Endothelial cell of umbilical vein (primary cell): ENCODE data around the gene CCL2. TPM values are rescaled to one million over a fixed set of nuclear protein-coding genes. Genes with fewer than 3 reads are reported as not detected.
A peak's percentile ranks its signal among the peaks of the same experiment; 100 is the strongest.

Experiments
- BruUV-seq: library from RNA; stranded (reverse); fragments of 400-500 nt; replicated peaks from 2 replicates; lab custom pipeline; 2021; lab: Mats Ljungman, UMichigan
- CTCF ChIA-PET: fragments of 300-600, 350-600 bp; sonication (Branson Sonifier 250); formaldehyde crosslinking; loops from one replicate; lab custom pipeline; 2021; ENCODE audit warnings: antibody characterized with exemption, inconsistent platforms; lab: Charles Lee
- POLR2A ChIA-PET: fragments of 300-600, 350-600 bp; sonication (Branson Sonifier 250); formaldehyde crosslinking; loops from one replicate; lab custom pipeline; 2021; ENCODE audit warnings: antibody characterized with exemption, inconsistent platforms; lab: Charles Lee
- DNase-seq: peaks from one replicate; pipeline ENCODE4 v3.0.0-alpha.2; 2011; ENCODE audit warnings: low read depth, low spot score
- FAIRE-seq: peaks from 2 replicates; lab custom pipeline; 2011; peaks lifted over from hg19 to GRCh38; lab: Jason Lieb, UNC
- H2AFZ ChIP-seq: 2 replicates; pipeline ENCODE4 v1.6.0; 2012; ENCODE audit warnings: low read depth, low read length, control low read depth, inconsistent platforms
- H3K27ac ChIP-seq: 2 replicates; pipeline ENCODE4 v1.5.1; 2011; ENCODE audit warnings: low read depth, mild to moderate bottlenecking, control low read depth, low read length, moderate library complexity; ENCODE audit not compliant: insufficient read depth
- H3K27me3 ChIP-seq, 2 experiments: 2 replicates each; pipeline versions ENCODE4 v1.6.0 to v1.6.1; 2011; ENCODE audit warnings: low read length in 2 of 2, mixed read lengths in 1 of 2; ENCODE audit not compliant: control insufficient read depth in 2 of 2, insufficient read depth in 2 of 2
- H3K36me3 ChIP-seq, 2 experiments: 2 replicates in 1 of 2; 3 replicates in 1 of 2; pipeline ENCODE4 v1.5.1; 2011; ENCODE audit warnings: low read length in 2 of 2, mild to moderate bottlenecking in 1 of 2, moderate library complexity in 1 of 2; ENCODE audit not compliant: control insufficient read depth in 2 of 2, insufficient read depth in 2 of 2; ENCODE audit errors: extremely low read depth in 1 of 2
- H3K4me1 ChIP-seq: 3 replicates; pipeline ENCODE4 v1.5.1; 2011; ENCODE audit warnings: mild to moderate bottlenecking, low read length; ENCODE audit not compliant: control insufficient read depth, insufficient read depth; ENCODE audit errors: extremely low read depth
- H3K4me2 ChIP-seq: 2 replicates; pipeline ENCODE4 v1.6.1; 2011; ENCODE audit warnings: low read length, control low read depth, mixed read lengths; ENCODE audit not compliant: insufficient read depth
- H3K4me3 ChIP-seq, 3 experiments: fragments of 200-600 bp in 1 of 3; sonication (generic), shearing (Covaris generic) in 1 of 3; replicated peaks in 1 of 3; 2 replicates each; pipeline ENCODE4 v1.5.1; 2011 to 2016; ENCODE audit warnings: control low read depth in 3 of 3, low read length in 3 of 3, mild to moderate bottlenecking in 2 of 3, inconsistent platforms in 1 of 3, low read depth in 1 of 3, moderate library complexity in 1 of 3; ENCODE audit not compliant: insufficient read depth in 1 of 3
- H3K79me2 ChIP-seq: 2 replicates; pipeline ENCODE4 v1.6.0; 2012; ENCODE audit warnings: low read length, inconsistent platforms; ENCODE audit not compliant: control insufficient read depth, insufficient read depth
- H3K9ac ChIP-seq: replicated peaks from 2 replicates; pipeline ENCODE3; 2011; ENCODE audit warnings: low read length, control low read depth; ENCODE audit not compliant: insufficient read depth; ENCODE audit errors: extremely low read depth
- H3K9me1 ChIP-seq: replicated peaks from 3 replicates; pipeline ENCODE4 v1.6.0; 2011; ENCODE audit warnings: mild to moderate bottlenecking, low read length; ENCODE audit not compliant: control insufficient read depth, insufficient read depth; ENCODE audit errors: extremely low read depth
- H3K9me3 ChIP-seq: replicated peaks from 2 replicates; pipeline ENCODE4 v1.5.1; 2012; ENCODE audit warnings: low read length, inconsistent platforms; ENCODE audit not compliant: control insufficient read depth, insufficient read depth
- H4K20me1 ChIP-seq: replicated peaks from 2 replicates; pipeline ENCODE3; 2011; ENCODE audit warnings: mild to moderate bottlenecking, low read length; ENCODE audit not compliant: control insufficient read depth, insufficient read depth; ENCODE audit errors: extremely low read depth
- FOS ChIP-seq: IDR thresholded peaks from 2 replicates; pipeline ENCODE4 v1.6.1; 2011; ENCODE audit warnings: mild to moderate bottlenecking, low read length, moderate library complexity, borderline replicate concordance; ENCODE audit not compliant: insufficient read depth
- GATA2 ChIP-seq: IDR thresholded peaks from 2 replicates; pipeline ENCODE4 v1.7.0; 2011; ENCODE audit warnings: low read depth, mild to moderate bottlenecking, moderate library complexity, mixed read lengths, low read length; ENCODE audit not compliant: insufficient read length, insufficient read depth
- JUN ChIP-seq: IDR thresholded peaks from 2 replicates; pipeline ENCODE4 v1.6.1; 2011; ENCODE audit warnings: borderline replicate concordance, low read depth; ENCODE audit not compliant: insufficient read length, insufficient read depth
- POLR2A ChIP-seq: IDR thresholded peaks from 2 replicates; pipeline ENCODE4 v1.6.1; 2012; ENCODE audit warnings: low read depth, mild to moderate bottlenecking, control low read depth, low read length
- dilution Hi-C: fragments of 300-500 bp; cut with MboI; formaldehyde crosslinking; loops from one replicate; pipeline ENCODE4 v1.15.0; 2019; ENCODE audit warnings: low sequenced_read_pairs; ENCODE audit not compliant: extremely low pct_ligation_motif_present
- intact Hi-C: fragments of 100-400 bp; cut with micrococcal nuclease; formaldehyde crosslinking; loops from one replicate; pipeline ENCODE4 v1.10.0; 2022
- polyA plus RNA-seq, 4 experiments: library from polyadenylated mRNA; depleted of rRNA in 3 of 4; stranded (reverse) in 3 of 4; unstranded in 1 of 4; fragments of >200 nt; gene quantifications; 2 replicates each; pipeline versions ENCODE4 v1.2.1 to v1.2.3, GENCODE V29; 2011 to 2012; ENCODE audit warnings: missing spikeins in 1 of 4
- total RNA-seq: library from RNA; stranded (reverse); gene quantifications from 2 replicates; pipeline ENCODE4 v1.2.3, GENCODE V29; 2021

The CCL2 gene
- total and polyA plus RNA-seq, 2 donors (not counting 3 experiments of a cell fraction or from before 2014, with no cell fraction given), result 238 to 599 TPM

- Histone ChIP-seq H3K9ac (peak overlapping the region; percentile 83), H3K4me3 (no peak overlapping the region), H2AFZ (no peak overlapping the region), H3K36me3 (peaks cover 0 to 4% of the 10 kb centered on the region in 2 experiments), H3K79me2 (no peaks in the 10 kb centered on the region), H3K27ac (peak overlapping the region; percentile 96), H3K4me1 (peaks cover 80% of the 10 kb centered on the region), H3K4me2 (peak overlapping the region; percentile 55), H3K9me3 (no peaks in the 10 kb centered on the region), H3K9me1 (no peaks in the 10 kb centered on the region), H3K27me3 (no peaks in the 10 kb centered on the region), H4K20me1 (no peaks in the 10 kb centered on the region)
- intact Hi-C loops (loop anchor here (5.0 to 10.0 kb wide), 3 partner anchors 992 to 1179 kb away; partner anchors contain the start of genes SLFN11, SLFN12 and SLFN5), dilution Hi-C loops (no loop called here)
- ChIA-PET CTCF (interaction anchor here (0.7 to 2.3 kb wide), 6 partner anchors 14 to 109 kb away, joined by 3 to 27 read pairs (median 8); partner anchors contain the start of gene CCL1), POLR2A (interaction anchor here (1.2 to 1.8 kb wide), 3 partner anchors 10 to 17 kb away, joined by 6 to 14 read pairs (median 9); no protein-coding TSS in a partner anchor)
- FAIRE-seq, result no peak
- no peak for DNase-seq
- TF ChIP-seq GATA2 (no peak), POLR2A (no peak)
- BruUV-seq, result no TSS peak
Observed at GRCh38 chr17:34253139-34253525, 2.0 kb upstream of the CCL2 start.

- H3K36me3 ChIP-seq, result peaks cover 0 to 4% of the 10 kb centered on the region in 2 experiments
- ChIA-PET POLR2A (interaction anchor here (1.5 to 2.4 kb wide), 2 partner anchors 13 to 15 kb away, joined by 6 to 16 read pairs; no protein-coding TSS in a partner anchor), CTCF (interaction anchor here (1.0 to 3.7 kb wide), 7 partner anchors 15 to 107 kb away, joined by 3 to 19 read pairs (median 6); partner anchors contain the start of gene CCL7)
- no peaks in the 10 kb centered on the region for H4K20me1 ChIP-seq
- no peak overlapping the region for H2AFZ ChIP-seq
- peak overlapping the region; percentile 96 for H3K27ac ChIP-seq
- BruUV-seq, result TSS peak; percentile 40
- FAIRE-seq, result peak; percentile 78
- intact Hi-C loops, result loop anchor here (1.0 to 10.0 kb wide), 6 partner anchors 77 to 1178 kb away; partner anchors contain the start of genes SLFN11, SLFN12 and SLFN5
- no peak overlapping the region for H3K4me3 ChIP-seq
- H3K9ac ChIP-seq, result peak overlapping the region; percentile 83
- no peaks in the 10 kb centered on the region for H3K27me3 ChIP-seq
- TF ChIP-seq JUN (peak; percentile 31), FOS (peak; percentile 19), POLR2A (no peak)
- peaks cover 80% of the 10 kb centered on the region for H3K4me1 ChIP-seq
- peak; percentile 70 for DNase-seq
- H3K4me2 ChIP-seq, result peak overlapping the region; percentile 55
- no peaks in the 10 kb centered on the region for H3K9me3 ChIP-seq
- no peaks in the 10 kb centered on the region for H3K9me1 ChIP-seq
- H3K79me2 ChIP-seq, result no peaks in the 10 kb centered on the region
- dilution Hi-C loops, result no loop called here
Observed at GRCh38 chr17:34254146-34254545, 939 bp upstream of the CCL2 start.
